IMR-90 (cell line): ENCODE data around the gene IGIP. TPM values are rescaled to one million over a fixed set of nuclear protein-coding genes. Genes with fewer than 3 reads are reported as not detected.

Experiments
- ATAC-seq: fragments of 200-7000 bp; cut with Tn5 transposase; 2 replicates; pipeline ENCODE4 v1.9.1; 2020; ENCODE audit warnings: low read depth, mild to moderate bottlenecking, moderate library complexity
- BruUV-seq: library from RNA; stranded (reverse); fragments of 400-500 nt; replicated peaks from 2 replicates; lab custom pipeline; 2021; lab: Mats Ljungman, UMichigan
- CTCF ChIA-PET: fragments of 300-600 bp; formaldehyde crosslinking; extraction: SDS; loops from one replicate; lab custom pipeline; 2021; ENCODE audit warnings: antibody characterized with exemption; lab: Yijun Ruan, JAX
- POLR2A ChIA-PET: fragments of 300-600 bp; sonication (Branson Sonifier 250); formaldehyde crosslinking; loops from one replicate; lab custom pipeline; 2022; ENCODE audit warnings: antibody characterized with exemption; ENCODE audit not compliant: unreplicated experiment; lab: Charles Lee
- DNase-seq: peaks from one replicate; pipeline ENCODE4 v3.0.0; 2013
- H2AFZ ChIP-seq: replicated peaks from 2 replicates; pipeline ENCODE3; 2013; ENCODE audit warnings: low read length, mild to moderate bottlenecking; ENCODE audit not compliant: poor library complexity
- H2AK5ac ChIP-seq: 2 replicates; pipeline ENCODE4 v1.6.1; 2013; ENCODE audit warnings: low read depth, low read length, inconsistent platforms
- H2AK9ac ChIP-seq: replicated peaks from 2 replicates; pipeline ENCODE3; 2013; ENCODE audit warnings: mild to moderate bottlenecking, low read depth, low read length, moderate library complexity; ENCODE audit not compliant: poor library complexity
- H2BK120ac ChIP-seq: 2 replicates; pipeline ENCODE4 v1.6.1; 2013; ENCODE audit warnings: low read depth, low read length, inconsistent platforms
- H2BK15ac ChIP-seq: 3 replicates; pipeline ENCODE4 v1.6.1; 2013; ENCODE audit warnings: low read depth, low read length, inconsistent platforms
- H2BK20ac ChIP-seq: 2 replicates; pipeline ENCODE4 v1.6.1; 2013; ENCODE audit warnings: low read depth, mild to moderate bottlenecking, inconsistent platforms, low read length, moderate library complexity
- H2BK5ac ChIP-seq: 2 replicates; pipeline ENCODE4 v1.6.1; 2013; ENCODE audit warnings: mild to moderate bottlenecking, low read depth, low read length, inconsistent platforms; ENCODE audit not compliant: poor library complexity, severe bottlenecking
- H3K14ac ChIP-seq: replicated peaks from 2 replicates; pipeline ENCODE4 v1.6.1; 2013; ENCODE audit warnings: low read depth, low read length, inconsistent platforms
- H3K18ac ChIP-seq: 2 replicates; pipeline ENCODE4 v1.6.1; 2013; ENCODE audit warnings: low read depth, low read length, control low read depth
- H3K23ac ChIP-seq: 2 replicates; pipeline ENCODE4 v1.6.1; 2013; ENCODE audit warnings: low read depth, low read length, inconsistent platforms
- H3K27ac ChIP-seq: 2 replicates; pipeline ENCODE4 v1.5.1; 2013; ENCODE audit warnings: mild to moderate bottlenecking, control low read depth, low read length; ENCODE audit not compliant: insufficient read depth
- H3K27me3 ChIP-seq: 2 replicates; pipeline ENCODE4 v1.6.1; 2013; ENCODE audit warnings: low read length; ENCODE audit not compliant: control insufficient read depth, insufficient read depth
- H3K36me3 ChIP-seq: 2 replicates; pipeline ENCODE4 v1.6.1; 2013; ENCODE audit warnings: low read length, mixed read lengths; ENCODE audit not compliant: control insufficient read depth, insufficient read depth
- H3K4ac ChIP-seq: 2 replicates; pipeline ENCODE4 v1.6.1; 2013; ENCODE audit warnings: low read depth, low read length, inconsistent platforms
- H3K4me1 ChIP-seq: 2 replicates; pipeline ENCODE4 v1.6.1; 2013; ENCODE audit warnings: low read length, mixed read lengths; ENCODE audit not compliant: control insufficient read depth, insufficient read depth
- H3K4me2 ChIP-seq: 2 replicates; pipeline ENCODE4 v1.6.1; 2013; ENCODE audit warnings: low read depth, mild to moderate bottlenecking, control low read depth, low read length, moderate library complexity
- H3K4me3 ChIP-seq: 2 replicates; pipeline ENCODE4 v1.5.1; 2013; ENCODE audit warnings: low read depth, mild to moderate bottlenecking, control low read depth, low read length, moderate library complexity; ENCODE audit not compliant: insufficient read depth
- H3K56ac ChIP-seq: 2 replicates; pipeline ENCODE4 v1.6.1; 2013; ENCODE audit warnings: low read length, inconsistent platforms; ENCODE audit not compliant: insufficient read depth; ENCODE audit errors: extremely low read depth
- H3K79me1 ChIP-seq, 2 experiments: 2 replicates each; pipeline ENCODE4 v1.6.1; 2013; ENCODE audit warnings: low read length in 2 of 2, inconsistent platforms in 1 of 2, low read depth in 1 of 2
- H3K9ac ChIP-seq: 2 replicates; pipeline ENCODE4 v1.6.1; 2013; ENCODE audit warnings: low read depth, low read length, control low read depth
- H3K9me1 ChIP-seq: 2 replicates; pipeline ENCODE4 v1.6.1; 2013; ENCODE audit warnings: low read length, inconsistent platforms; ENCODE audit not compliant: insufficient read depth
- H3K9me3 ChIP-seq: 2 replicates; pipeline ENCODE4 v1.6.1; 2013; ENCODE audit warnings: low read length; ENCODE audit not compliant: control insufficient read depth, insufficient read depth
- H4K20me1 ChIP-seq: 2 replicates; pipeline ENCODE4 v1.6.1; 2013; ENCODE audit warnings: low read length, inconsistent platforms; ENCODE audit not compliant: insufficient read depth
- H4K5ac ChIP-seq: 2 replicates; pipeline ENCODE4 v1.6.1; 2013; ENCODE audit warnings: mild to moderate bottlenecking, low read depth, low read length, control low read depth
- H4K8ac ChIP-seq, 2 experiments: 2 replicates each; pipeline ENCODE4 v1.6.1; 2013; ENCODE audit warnings: low read depth in 2 of 2, low read length in 2 of 2, control low read depth in 1 of 2, inconsistent platforms in 1 of 2
- H4K91ac ChIP-seq: 2 replicates; pipeline ENCODE4 v1.6.1; 2013; ENCODE audit warnings: low read depth, low read length, inconsistent platforms; ENCODE audit not compliant: insufficient read depth
- BHLHE40 ChIP-seq: fragments of 150-350 bp; IDR thresholded peaks from 2 replicates; pipeline ENCODE4 v1.6.1; 2016; ENCODE audit warnings: mild to moderate bottlenecking, low read depth, low read length
- CEBPB ChIP-seq: IDR thresholded peaks from 2 replicates; pipeline ENCODE4 v1.6.1; 2012; ENCODE audit warnings: low read depth, low read length, improper control_type of control experiment
- CHD1 ChIP-seq: IDR thresholded peaks from 2 replicates; pipeline ENCODE4 v1.6.1; 2012; ENCODE audit warnings: low read depth, low read length, improper control_type of control experiment
- CTCF ChIP-seq: conservative IDR thresholded peaks from 2 replicates; pipeline ENCODE4 v1.5.1; 2012; ENCODE audit warnings: mild to moderate bottlenecking, low read depth, low read length, improper control_type of control experiment
- ELK1 ChIP-seq: fragments of 150-350 bp; IDR thresholded peaks from 2 replicates; pipeline ENCODE4 v1.6.1; 2016; ENCODE audit warnings: low read depth, mild to moderate bottlenecking, low read length, moderate library complexity, borderline replicate concordance
- FOS ChIP-seq: fragments of 150-350 bp; IDR thresholded peaks from 2 replicates; pipeline ENCODE4 v1.6.1; 2016; ENCODE audit warnings: low read depth, low read length
- MAFK ChIP-seq: IDR thresholded peaks from 2 replicates; pipeline ENCODE4 v1.6.1; 2012; ENCODE audit warnings: low read depth, low read length, improper control_type of control experiment
- MAZ ChIP-seq: IDR thresholded peaks from 2 replicates; pipeline ENCODE4 v1.6.1; 2012; ENCODE audit warnings: low read depth, mild to moderate bottlenecking, low read length, improper control_type of control experiment, moderate library complexity, borderline replicate concordance
- MXI1 ChIP-seq: IDR thresholded peaks from 2 replicates; pipeline ENCODE4 v1.6.1; 2012; ENCODE audit warnings: low read depth, mild to moderate bottlenecking, low read length, moderate library complexity, borderline replicate concordance
- NFE2L2 ChIP-seq: fragments of 150-350 bp; IDR thresholded peaks from 2 replicates; pipeline ENCODE4 v1.6.1; 2016; ENCODE audit warnings: low read depth, mild to moderate bottlenecking, low read length
- POLR2A ChIP-seq: IDR thresholded peaks from 2 replicates; pipeline ENCODE4 v1.6.1; 2012; ENCODE audit warnings: mild to moderate bottlenecking, low read depth, low read length
- RAD21 ChIP-seq: IDR thresholded peaks from 2 replicates; pipeline ENCODE4 v1.6.1; 2012; ENCODE audit warnings: low read length, improper control_type of control experiment
- RCOR1 ChIP-seq: IDR thresholded peaks from 2 replicates; pipeline ENCODE4 v1.6.1; 2012; ENCODE audit warnings: mild to moderate bottlenecking, low read length, improper control_type of control experiment; ENCODE audit not compliant: insufficient replicate concordance
- RFX5 ChIP-seq: IDR thresholded peaks from 2 replicates; pipeline ENCODE4 v1.8.0; 2012; ENCODE audit warnings: low read depth, mild to moderate bottlenecking, low read length, moderate library complexity
- SMC3 ChIP-seq: fragments of 150-350 bp; IDR thresholded peaks from 2 replicates; pipeline ENCODE4 v1.6.1; 2016; ENCODE audit warnings: low read depth, mild to moderate bottlenecking, antibody characterized with exemption, low read length, moderate library complexity
- USF2 ChIP-seq: fragments of 150-350 bp; IDR thresholded peaks from 2 replicates; pipeline ENCODE4 v1.6.1; 2017; ENCODE audit warnings: mild to moderate bottlenecking, antibody characterized with exemption, low read length, low read depth
- dilution Hi-C: fragments of 300-500 bp; cut with HindIII; formaldehyde crosslinking; loops from one replicate; pipeline ENCODE4 v1.14.3; 2018; ENCODE audit warnings: low sequenced_read_pairs; ENCODE audit not compliant: unreplicated experiment
- in situ Hi-C: fragments of 300-500 bp; cut with MboI; formaldehyde crosslinking; loops from 3 replicates; pipeline ENCODE4 v1.14.3; 2019; ENCODE audit warnings: low sequenced_read_pairs, inconsistent platforms, mixed read lengths
- intact Hi-C: fragments of 100-400 bp; cut with micrococcal nuclease; formaldehyde crosslinking; loops from 2 replicates; pipeline ENCODE4 v1.10.0; 2022
- polyA plus RNA-seq, 3 experiments: library from polyadenylated mRNA; depleted of rRNA; stranded (reverse); fragments of >200 nt; gene quantifications; 2 replicates each; pipeline ENCODE4 v1.2.3, GENCODE V29; 2012; ENCODE audit warnings: low replicate concordance in 1 of 3
- total RNA-seq: library from RNA; depleted of rRNA; stranded (reverse); fragments of >200 nt; gene quantifications from 2 replicates; pipeline ENCODE4 v1.2.3, GENCODE V29; 2012

IGIP gene
- total and polyA plus RNA-seq, 2 of the 4 experiments (the other 2 are of a cell fraction): 1.2 to 5.0 TPM

GRCh38 chr5:140135127-140135526 is 9.4 kb downstream of the IGIP start:
- Histone ChIP-seq H3K36me3 (no peaks in the 10 kb centered on the region), H2BK5ac (no peak overlapping the region), H3K79me1 (peaks cover 38 to 70% of the 10 kb centered on the region in 2 experiments), H3K18ac (no peak overlapping the region), H3K56ac (no peak overlapping the region), H3K23ac (no peak overlapping the region), H2BK20ac (no peak overlapping the region), H4K91ac (no peak overlapping the region), H3K4me3 (no peak overlapping the region), H3K4ac (no peak overlapping the region), H3K4me2 (no peak overlapping the region), H4K8ac (no peak overlapping the region), H2BK120ac (no peak overlapping the region), H4K5ac (no peak overlapping the region), H3K4me1 (peaks cover 13% of the 10 kb centered on the region), H3K9me1 (peaks cover 25% of the 10 kb centered on the region), H2AK9ac (no peak overlapping the region), H4K20me1 (peaks cover 28% of the 10 kb centered on the region), H3K14ac (no peak overlapping the region), H2BK15ac (no peak overlapping the region), H3K27me3 (no peaks in the 10 kb centered on the region), H3K27ac (no peak overlapping the region), H2AFZ (no peak overlapping the region), H3K9me3 (no peaks in the 10 kb centered on the region), H3K9ac (no peak overlapping the region), H2AK5ac (no peak overlapping the region)
- CTCF ChIA-PET: interaction anchor here (0.6 kb wide), 1 partner anchor 142 kb away, joined by 6 read pairs; no protein-coding TSS in a partner anchor
- TF ChIP-seq MXI1: no peak
- TF ChIP-seq CHD1: no peak
- no peak for TF ChIP-seq POLR2A
- TF ChIP-seq BHLHE40: no peak
- no peak for TF ChIP-seq USF2
- TF ChIP-seq RCOR1: no peak
- no peak for TF ChIP-seq CEBPB
- no peak for TF ChIP-seq CTCF
- no peak for TF ChIP-seq RAD21
- TF ChIP-seq NFE2L2: no peak
- TF ChIP-seq ELK1: no peak
- TF ChIP-seq MAZ: no peak
- no peak for TF ChIP-seq FOS
- TF ChIP-seq SMC3: no peak
- no peak for TF ChIP-seq RFX5
- TF ChIP-seq MAFK: no peak
- dilution Hi-C loops (no loop called here), in situ Hi-C loops (no loop called here), intact Hi-C loops (no loop called here)
- DNase-seq (no peak), ATAC-seq (no peak)
- BruUV-seq: no TSS peak
- POLR2A ChIA-PET: no interaction called here
